NCI-H2107 treated with DMSO at 0.1 percent for 48 hours (cell line): Measurements from ENCODE around the gene CALML5.
"Not testable (repeated sequence)": the region's sequence is repeated elsewhere in the genome, so short reads cannot be mapped to it uniquely, and the experiment has no call there.

Source experiments
- DNase-seq: peaks from one replicate; lab custom pipeline; 2025; ENCODE audit not compliant: unreplicated experiment; lab: John Stamatoyannopoulos, UW

Gene CALML5

GRCh38 chr10:5484205-5484604 lies 15.2 kb downstream of the CALML5 start:
- DNase-seq = no peak

- no peak for DNase-seq
These were observed 17.4 kb downstream of the CALML5 start for GRCh38 chr10:5482016-5482415.

- DNase-seq = no peak
These were observed 18.2 kb downstream of the CALML5 start for GRCh38 chr10:5481121-5481520.

- DNase-seq = no peak
These were observed 19.0 kb downstream of the CALML5 start for GRCh38 chr10:5480162-5480941.

DNA sequence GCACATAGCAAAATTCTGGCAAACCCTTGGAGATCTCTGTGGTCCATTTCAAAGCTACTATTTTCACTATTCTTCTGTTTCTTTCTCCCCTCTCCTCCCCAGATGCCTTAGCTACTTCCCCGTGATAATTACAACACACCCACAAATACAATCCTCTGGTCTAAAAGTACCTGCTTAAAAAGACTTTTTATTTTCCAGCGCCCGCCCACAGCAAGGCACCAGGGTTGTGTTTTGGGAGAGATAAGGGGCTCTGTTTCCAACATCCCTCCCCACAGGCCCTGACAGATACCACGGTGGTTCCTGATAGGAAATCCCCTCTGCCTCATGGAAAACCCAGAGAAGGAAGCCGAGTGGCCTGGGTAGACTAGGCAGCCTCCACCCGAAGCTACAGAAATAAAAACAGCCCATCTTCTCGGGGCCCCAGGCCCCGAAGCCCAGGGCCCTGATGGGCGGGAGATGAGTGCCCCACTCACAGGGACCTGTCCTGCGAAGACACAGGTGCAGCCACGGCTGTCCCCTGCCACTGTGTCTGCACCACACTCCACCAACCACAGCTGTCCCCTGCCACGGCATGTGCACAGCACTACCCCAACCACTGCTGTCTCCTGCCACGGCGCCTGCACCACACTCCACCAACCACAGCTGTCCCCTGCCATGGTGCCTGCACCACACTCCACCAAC lies 19.7 kb downstream of the CALML5 start:
- no peak for DNase-seq

DNA sequence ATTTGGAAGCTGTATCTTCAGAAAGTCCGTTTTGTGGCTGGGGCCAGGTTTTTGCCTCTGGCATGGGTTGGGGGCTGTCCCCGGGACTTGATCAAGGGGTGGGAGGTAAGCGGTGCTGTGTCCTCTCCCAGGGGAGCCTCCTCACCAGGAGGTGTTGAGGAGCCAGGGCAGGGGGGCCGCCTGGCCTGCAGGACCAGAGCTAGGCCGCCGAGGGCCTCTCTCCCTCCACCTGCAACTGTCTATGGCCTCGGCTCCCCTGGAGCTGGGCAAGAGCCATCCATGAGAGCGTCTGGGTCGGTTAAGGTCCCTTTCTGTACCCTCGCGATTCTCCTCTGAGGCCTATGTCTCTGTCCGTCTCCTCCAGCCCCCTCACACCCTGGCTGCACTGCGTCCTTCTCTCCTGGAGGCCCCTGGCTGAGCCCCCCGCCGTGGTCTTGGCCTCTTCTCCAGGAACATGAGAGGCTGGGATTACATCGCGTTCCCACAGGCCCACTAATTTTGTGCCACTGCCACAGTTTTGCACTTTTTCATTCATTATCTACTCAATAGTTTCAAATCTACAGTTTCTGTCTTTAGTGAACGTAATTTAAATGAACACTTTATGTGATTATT lies 20.6 kb downstream of the CALML5 start:
- DNase-seq = no peak

GRCh38 chr10:5477948-5478693 lies 21.2 kb downstream of the CALML5 start:
- DNase-seq = no peak

- no peak for DNase-seq
These were observed 22.3 kb downstream of the CALML5 start for GRCh38 chr10:5476918-5477525.

DNA sequence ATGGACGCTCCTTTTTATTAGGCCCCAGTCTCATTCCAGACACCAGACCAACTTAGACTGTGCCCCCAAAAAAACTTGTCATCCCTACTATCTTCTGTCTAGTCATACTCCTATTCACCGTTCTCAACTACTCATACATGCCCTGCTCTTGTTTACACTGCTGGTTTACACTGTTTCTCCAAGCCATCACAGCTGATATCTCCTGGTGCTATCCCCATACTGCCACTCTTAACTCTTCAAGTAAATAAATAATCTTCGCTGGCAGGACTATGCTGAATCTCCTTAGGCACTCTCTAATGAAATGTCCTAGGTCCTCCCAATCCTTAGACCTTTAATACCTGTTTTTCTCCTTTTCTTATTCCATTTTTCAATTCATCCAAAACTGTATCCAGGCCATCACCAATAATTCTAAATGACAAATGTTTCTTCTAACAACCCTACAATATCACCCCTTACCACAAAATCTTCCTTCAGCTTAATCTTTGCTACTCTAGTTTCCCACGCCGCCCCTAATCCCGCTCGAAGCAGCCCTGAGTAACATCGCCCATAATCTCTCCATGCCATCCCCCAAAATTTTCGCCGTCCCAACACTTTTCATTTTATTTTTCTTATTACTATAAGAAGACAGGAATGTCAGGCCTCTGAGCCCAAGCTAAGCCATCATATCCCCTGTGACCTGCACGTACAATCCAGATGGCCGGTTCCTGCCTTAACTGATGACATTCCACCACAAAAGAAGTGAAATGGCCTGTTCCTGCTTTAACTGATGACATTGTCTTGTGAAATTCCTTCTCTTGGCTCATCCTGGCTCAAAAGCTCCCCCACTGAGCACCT lies 23.2 kb downstream of the CALML5 start:
- not testable (repeated sequence) for DNase-seq

DNA sequence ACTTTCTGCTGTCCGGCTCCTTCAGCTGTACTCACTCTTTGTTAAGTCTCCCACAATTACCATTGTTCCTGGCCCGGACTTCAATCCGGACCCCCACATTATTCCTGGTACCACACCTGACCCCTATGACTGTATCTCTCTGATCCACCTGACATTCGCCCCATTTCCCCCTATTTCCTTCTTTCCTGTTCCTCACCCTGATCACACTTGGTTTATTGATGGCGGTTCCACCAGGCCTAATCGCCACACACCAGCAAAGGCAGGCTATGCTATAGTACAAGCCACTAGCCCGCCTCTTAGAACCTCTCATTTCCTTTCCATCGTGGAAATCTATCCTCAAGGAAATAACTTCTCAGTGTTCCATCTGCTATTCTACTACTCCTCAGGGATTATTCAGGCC lies 24.3 kb downstream of the CALML5 start:
- not testable (repeated sequence) for DNase-seq

DNA sequence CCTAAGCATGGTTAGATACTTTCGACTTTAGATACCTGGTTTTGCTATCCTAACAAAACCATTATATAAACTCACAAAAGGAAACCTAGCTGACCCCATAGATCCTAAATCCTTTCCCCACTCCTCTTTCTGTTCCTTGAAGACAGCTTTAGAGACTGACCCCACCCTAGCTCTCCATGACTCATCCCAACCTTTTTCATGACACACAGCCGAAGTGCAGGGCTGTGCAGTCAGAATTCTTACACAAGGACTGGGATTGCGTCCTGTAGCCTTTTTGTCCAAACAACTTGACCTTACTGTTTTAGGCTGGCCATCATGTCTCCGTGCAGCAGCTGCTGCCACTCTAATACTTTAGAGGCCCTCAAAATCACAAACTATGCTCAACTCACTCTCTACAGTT lies 24.7 kb downstream of the CALML5 start:
- DNase-seq = not testable (repeated sequence)

- DNase-seq = no peak
These were observed 29.2 kb downstream of the CALML5 start for GRCh38 chr10:5470062-5470751.

DNA sequence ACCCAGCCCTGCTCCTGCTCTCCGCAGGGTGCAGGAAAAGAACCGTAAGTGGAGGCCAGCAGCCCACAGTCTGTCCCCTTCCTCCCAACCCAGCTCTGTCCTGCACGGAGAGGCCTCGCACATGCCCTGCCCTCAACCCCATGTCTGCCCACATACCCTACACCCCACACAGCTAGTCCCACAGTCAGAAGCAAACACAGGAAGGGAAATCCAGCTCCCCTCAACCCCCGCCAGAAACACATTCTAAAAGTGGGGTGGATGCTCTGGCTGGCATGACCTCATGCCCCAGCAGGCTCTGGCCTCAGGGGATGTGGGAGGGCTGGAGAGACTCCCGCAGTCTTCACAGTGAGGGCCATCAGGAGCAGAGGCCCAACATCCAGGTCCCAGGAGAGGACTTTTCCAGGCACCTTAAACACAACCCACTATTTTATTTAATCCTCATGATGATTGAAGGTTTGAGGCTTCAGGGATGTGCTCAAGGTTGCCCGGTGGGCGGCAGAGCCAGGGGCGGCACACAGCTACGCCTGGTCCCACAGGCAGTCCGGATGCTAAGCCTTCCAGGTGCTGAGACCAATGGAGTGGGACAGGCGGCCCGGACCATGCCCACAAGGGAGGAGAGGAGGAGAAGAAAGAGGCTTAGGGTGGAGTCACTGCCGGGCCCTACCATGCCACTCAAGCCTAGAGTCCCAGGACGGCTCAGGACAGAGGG lies 29.9 kb downstream of the CALML5 start:
- no peak for DNase-seq

- DNase-seq = no peak
These were observed 30.9 kb downstream of the CALML5 start for GRCh38 chr10:5468262-5469106.

DNA sequence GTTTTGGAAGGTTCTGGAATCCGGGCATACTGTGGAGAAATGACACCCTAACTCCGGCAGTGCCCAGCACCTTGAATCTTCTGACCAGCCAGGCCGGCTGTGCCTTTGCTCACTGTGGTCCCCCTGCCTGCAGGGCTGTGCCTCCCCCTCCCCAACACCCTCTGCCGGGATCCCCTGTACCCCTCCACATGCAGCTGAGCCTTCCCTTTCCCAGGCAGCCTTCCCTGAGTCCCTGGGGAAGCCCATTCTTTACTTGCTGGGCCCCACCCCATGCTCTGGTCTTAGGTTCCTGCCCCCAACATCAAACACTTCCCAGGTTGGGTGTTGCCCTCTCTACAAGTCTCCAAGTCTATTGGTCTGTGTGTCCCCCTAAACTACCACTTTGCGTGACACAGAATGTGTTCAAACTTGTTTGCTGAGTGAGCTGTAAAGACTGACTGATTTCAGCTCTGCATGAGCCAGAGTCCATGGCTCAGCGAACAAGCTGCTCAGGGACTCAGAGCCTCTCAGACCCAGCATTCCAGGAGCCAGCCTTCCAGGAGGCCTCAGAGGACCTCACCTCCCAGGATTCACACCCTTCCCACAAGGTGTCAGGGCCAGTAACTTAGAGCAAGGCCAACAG lies 31.6 kb downstream of the CALML5 start:
- DNase-seq = no peak

DNA sequence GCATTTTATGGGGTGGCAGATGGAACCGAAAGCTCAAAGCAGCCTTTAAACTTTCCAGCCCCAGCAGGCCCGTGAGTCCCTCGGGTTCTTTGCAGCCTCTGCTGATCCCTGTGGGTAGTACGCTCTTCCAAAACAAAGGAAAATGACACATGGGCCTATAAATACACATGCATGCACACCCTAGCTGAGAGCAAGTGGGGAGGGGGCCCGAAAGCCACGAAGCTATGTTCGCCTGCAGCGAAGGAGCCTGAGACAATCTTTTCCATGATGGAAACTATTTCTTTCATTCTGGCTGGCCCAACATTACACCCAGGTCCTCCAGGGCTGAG lies 32.2 kb downstream of the CALML5 start:
- no peak for DNase-seq

DNA sequence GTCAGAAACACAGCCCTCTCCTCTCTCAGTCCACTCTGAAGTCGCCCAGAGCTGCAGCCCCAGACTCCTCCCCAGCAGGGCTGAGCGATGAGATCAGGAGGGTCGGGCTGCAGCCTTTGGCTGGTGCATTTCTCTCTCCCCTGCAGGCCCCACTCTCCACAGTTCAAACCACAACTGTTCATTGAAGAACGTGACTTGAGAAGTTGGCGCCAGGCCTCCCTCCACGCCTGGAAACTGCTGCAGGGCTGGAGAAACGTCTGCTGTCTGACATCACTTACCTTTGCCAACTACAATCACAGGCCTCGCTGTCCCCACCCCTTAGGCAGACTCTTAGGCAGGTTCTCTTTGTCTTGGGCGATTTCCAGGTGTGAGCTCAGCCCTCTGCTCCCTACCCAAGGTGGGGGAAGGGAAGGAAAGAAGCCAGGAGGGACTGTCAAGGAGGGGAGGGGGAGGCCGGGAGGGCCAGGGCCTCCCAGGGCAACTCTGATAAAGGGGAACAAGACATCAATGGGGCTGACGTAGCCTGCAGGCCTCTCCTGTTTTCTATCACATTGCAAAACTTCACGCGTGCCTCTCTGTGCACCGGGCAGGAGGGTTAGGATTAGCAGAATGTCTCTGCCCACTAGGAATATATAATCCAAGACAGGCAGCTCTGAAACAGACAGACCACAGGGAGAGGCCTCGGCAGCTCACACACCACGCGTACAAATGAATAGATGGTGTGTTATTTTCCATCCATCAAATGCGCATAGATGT lies 32.7 kb downstream of the CALML5 start:
- peak; percentile 86 for DNase-seq
